Fibroblast of skin of right biceps (primary cell): ENCODE results near the gene KCNQ4.
A peak's percentile ranks its signal among the peaks of the same experiment; 100 is the strongest.

Experiments
- DNase-seq: peaks from one replicate; pipeline ENCODE4 v3.0.0-alpha.2; 2013

The KCNQ4 gene

DNA sequence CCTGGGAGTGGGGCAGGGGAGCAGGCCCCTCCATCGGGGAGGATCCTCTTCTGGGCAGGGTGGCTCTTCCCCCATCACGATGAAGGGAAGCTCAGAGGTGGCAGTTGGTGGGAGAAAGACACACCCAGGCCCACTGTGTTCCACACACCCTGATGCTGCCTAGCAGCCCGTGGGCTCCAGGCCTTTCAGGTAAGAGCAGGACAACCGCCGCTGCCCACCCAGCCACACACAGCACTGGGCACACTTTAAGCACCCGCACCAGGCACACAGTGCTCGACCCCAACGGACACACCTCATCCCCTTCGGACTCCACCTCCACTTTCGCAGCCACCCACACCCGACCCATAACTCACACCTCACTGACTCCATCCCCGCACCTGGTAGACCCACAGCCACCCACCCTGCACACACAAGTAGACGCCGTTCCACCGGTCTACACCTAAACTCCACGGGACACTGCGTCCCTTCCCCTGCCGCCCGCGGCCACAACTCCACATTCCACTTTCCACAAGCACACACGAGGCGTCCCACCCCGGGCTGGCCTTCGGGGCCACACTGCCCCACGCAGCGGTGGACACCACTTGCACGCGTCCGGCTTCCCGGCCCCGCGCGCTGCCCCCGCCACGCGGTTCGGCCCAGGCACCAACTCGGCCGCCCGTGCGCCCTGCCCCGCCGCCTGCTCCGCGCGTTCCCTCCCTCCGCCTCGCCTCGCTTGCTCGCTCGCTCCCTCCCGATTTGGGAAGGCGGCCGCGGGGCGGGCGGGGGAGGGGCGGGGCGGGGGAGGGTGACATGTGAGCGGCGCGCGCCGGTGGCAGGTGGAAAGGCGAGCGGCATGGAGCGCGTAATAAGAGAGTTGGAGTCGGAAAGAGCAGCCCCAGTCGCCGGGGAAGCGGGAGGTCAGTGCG is at the start of gene KCNQ4:
Gene KCNQ4 (plus strand): TSS at position 787 of the 905 bp plus-strand sequence. CDS start 307 bp downstream, outside the sequence.
- DNase-seq, result no peak

DNA sequence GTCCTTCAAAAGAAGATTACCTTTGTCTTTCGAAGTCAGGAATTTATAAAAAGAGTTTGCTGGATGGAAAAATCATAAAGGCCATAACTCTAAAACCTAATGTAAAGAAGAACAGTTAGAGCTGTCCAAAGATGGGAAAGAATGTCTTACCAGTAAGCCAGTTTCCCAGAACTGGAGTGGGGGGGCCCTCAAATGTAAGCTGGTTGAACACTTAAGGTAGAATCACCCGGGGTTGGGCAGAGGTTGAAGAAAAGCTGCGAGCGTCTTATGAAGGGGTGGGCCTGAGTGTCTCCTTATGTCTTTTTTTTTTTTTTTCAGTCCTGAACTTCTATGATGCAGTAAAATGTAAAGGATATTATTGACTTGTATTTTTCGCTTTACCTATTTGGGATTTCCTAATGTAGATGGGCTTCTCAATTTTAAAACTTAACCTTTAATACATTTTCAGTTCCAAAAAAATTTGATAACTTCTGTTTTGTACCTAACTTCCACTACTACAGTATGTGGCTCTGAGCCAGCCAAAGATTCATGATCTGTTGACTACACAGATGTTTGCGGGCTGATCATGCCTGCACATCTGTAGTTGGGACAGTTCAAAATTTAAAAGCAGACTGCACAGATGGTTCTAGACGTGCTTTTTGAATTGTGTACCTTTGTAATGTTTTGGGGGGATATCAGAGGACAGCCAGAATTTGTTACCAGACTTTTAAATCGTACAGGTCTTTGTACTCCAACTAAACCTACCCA is 48.5 kb upstream of the KCNQ4 start:
- DNase-seq, result no peak

DNA sequence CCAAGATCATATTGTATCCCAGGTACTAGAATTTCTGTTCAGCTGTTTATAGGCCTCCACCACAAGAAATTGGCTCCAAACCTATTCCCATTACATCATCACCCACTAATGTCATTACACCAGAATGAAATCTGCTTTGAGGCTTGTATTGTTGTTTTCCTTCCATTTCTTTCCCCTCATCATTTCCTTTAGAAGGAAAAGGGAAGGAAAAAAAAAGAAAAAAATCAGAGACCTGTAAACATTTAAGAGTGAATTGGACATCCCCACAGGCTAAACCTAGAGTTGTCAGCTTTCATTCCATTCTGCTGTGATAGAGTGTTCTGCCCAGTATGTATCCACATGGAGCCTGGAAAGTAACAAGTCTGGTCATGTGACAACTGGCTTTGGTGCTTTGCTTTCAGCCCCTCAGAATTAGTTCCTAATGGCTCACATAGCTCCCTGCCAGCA is 47.5 kb upstream of the KCNQ4 start:
- peak; percentile 55 for DNase-seq

DNA sequence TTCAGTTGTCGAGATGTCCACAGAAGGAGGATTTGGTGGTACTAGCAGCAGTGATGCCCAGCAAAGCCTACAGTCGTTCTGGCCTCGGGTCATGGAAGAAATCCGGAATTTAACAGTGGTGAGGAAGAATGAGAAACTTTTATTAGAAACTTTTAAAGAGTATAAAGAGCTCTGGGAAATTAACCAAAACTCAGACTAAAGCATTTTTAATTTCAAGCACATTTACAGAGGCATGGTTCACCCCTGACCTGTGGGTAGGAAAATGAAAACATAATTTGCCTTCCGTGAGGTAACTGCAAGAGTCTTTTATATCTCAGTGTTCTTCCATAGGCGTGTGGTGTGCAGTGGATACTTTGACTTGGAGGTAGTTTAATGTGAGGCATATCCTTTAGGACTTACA is 44.8 kb upstream of the KCNQ4 start:
- no peak for DNase-seq

DNA sequence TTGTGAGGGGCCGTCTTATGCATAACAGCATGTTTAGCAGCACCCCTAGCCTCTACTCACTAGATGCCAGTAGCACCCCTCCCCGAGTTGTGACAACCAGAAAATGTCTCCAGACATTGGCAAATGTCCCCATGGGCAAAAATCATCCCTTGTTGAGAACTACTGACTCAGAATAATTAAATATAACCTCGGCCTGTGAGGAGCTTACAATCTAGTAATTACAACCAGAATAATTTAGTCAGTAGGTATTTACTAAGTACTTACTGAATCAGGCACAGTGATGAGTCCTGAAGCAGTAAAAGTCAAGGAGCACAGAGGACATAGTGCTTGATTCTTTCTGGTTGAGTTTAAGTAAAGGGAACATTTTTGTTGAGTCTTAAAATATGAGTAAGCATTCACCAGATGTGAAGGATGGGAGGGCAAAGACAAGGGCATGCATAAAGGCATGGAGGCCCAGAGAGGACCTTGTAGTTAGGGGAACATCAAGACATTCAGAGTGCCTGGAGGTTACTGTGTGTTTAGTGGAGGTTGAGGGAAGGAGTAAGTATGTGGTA is 44.1 kb upstream of the KCNQ4 start:
- DNase-seq, result no peak

DNA sequence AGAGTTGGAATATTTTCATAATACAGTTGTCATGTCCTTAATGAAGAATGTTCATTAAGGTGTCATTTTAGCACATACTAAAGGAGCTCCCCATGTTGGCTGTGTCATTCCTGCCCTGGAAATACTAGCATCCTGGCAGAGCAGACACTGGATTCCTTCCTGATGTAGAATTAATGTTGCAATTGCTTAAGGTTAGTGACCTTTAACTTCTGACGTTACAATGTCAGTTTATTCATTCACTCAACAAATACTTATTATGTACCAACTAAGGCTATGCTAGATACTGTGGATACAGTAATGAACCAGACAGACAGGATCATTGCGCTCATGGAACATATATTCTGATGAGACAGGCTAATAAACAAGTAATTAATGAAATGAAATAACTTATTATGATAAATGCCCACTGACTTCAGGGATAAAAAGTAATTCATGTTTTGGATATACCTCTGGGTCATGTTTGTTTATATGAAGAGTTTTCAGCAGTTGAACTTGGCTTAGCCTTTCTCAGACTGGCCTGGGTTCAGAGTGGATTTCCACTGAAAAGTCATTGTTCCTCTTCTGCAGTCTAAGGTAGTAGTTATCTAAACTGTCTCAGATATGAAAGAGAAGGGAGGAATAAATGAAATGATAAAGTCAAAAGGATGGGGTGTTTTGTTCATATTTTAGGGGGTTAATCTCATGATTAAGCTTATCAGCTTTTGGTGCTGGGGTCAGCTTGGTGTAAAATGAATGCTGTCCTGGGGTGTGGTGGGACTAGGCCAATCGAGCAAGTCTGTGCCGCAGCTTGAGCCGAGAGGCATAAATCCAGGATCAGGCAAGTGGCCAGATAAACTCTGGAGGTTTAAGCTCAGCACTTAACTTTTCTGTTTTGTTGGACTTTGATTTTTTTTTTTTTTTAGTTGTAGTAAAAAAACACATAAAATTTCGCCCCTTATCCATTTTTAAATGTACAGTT is 43.3 kb upstream of the KCNQ4 start:
- no peak for DNase-seq

DNA sequence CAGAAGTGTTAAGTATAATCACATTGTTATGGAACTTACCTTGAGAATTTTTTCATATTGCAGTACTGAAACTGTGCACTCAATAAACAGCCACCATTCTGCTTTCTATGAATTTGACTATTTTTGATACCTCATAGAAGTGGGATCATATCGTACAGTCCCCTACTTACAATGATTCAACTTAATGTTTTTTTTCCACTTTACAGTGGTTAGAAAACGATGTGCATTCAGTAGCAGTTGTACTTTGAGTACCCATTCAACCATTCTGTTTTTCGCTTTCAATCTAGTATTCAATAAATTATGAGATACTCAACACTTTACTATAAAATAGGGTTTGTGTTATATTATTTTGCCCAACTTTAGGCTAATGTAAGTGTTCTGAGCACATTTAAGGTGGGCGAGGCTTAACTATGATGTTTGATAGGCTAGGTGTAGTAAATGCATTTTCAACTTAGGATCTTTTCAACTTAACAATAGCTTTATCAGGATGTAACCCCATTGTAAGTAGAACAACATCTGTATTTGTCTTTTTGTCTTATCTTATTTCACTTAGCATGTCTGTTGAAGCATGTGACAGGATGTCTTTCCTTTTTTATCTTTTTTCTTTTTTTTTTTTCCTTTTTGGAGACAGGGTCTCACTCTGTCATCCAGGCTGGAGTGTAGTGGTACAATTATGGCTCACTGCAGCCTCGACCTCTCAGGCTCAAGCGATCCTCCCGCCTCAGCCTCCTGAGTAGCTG is 42.4 kb upstream of the KCNQ4 start:
- DNase-seq, result no peak

DNA sequence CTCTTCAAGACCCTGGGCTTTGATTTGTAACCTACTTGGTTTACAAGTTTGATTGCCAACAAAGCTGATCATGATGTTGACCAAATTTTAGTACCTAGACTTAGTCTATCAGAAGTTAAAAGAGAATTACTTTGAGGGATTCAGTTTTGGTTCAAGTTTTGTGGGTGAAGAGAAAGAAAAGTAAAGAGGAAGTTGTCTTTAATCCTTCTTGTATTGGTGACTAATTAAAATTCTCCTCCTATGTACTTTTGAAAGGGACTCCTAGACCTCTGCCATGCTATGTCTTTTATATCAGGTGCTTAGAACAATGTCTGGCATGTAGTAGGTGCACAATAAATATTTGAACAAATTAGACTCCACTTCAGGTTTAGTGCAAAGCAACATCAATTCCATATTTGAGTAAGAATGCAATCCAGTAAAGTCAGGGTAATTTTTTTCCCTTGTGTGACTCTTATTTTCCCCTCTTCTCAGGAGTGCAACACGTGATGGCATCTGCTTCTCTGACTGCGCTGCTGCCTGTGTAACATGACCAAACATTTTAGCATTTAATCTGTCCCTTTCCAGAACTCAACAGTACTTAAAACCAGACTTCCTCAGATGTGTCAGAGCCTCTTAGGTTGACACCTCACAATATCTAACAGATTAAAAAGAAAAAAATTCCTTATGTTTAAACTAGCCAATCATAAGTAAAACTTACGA is 41.1 kb upstream of the KCNQ4 start:
- DNase-seq, result peak; percentile 33

DNA sequence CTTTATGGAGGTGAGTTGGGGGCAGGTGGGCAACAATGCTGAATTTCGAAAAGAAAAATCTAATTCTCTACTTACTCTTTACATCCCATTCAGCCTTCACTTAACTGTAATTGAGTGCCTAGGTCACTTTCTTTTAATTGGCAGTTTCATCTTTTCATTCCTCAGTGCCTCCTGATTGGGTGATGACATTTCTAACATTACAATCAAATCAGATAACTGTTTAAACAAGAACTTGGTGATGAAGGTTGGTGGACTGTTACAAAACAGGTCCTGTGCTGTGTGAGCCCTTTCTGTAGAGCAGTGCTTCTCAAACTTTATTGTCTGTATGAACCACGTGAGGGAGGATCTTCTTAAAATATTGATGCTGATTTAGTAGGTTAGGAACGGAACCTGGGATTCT is 40.1 kb upstream of the KCNQ4 start:
- DNase-seq, result no peak

DNA sequence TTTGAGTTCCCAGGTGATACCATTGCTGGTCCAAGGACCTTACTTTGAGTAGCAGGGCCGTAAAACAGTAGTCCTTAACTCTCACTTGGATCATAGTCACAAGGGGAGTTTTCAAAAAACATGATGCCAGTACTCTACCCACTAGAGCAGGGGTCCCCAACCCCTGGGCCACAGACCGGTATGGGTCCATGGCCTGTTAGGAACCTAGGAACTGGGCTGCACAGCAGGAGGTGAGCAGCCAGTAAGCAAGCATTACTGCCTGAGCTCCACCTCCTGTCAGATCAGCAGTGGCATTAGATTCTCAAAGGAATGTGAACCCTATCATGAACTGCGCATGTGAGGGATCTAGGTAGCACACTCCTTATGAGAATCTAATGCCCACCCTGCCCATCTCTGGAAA is 39.7 kb upstream of the KCNQ4 start:
- DNase-seq, result no peak

DNA sequence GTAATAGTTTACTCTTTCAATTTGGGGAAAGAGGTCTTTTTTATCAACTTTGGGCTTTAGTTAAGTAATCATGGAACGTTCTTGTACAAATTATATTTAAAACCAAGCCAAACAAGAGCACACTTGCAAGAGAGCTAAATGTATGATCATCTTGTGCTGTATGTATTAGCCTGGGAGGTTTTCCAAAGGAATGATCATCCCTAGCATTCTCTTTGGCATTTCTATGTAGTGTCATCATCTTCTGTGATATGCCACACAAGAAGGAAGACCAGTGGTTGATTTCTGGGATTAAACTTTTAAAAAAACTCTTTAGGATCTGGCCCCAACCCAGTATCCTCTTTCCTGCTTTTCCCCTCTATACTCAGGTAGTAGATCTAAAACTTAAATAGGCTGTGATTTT is 38.4 kb upstream of the KCNQ4 start:
- DNase-seq, result peak; percentile 77

DNA sequence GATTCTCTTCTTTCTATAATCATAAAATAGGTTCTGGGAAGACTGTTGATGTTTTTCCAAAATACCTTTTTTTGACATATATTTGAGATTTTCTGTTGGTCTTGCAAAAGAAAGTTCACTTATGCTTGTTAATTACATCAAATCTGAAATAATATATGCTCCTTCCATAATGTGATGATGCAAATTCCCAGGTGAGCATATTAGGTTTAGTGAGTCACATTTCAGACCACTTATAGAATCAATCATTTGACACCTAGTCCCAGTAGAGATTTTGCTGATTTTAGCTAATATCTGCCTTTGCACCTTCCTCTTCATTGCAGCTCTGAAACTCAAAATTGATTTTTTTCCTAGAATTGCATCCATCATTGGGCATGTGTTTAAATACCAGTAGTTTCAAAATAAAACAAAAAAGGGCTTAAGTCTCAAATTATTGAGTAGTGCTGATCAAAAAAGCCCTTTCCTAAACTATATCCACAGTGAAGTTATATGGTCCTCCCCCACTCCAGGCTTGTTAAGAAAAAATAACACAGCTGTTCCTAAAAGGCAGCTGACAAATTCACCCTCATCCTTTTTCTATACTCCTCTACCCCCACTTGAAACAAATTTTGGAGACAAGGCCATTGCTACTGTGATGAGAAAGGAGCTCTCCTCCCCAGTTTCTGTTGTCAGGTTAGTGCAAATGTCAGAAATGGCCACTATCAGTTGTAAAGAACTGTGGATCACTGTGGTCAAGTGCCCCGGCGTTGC is 37.1 kb upstream of the KCNQ4 start:
- DNase-seq, result no peak

DNA sequence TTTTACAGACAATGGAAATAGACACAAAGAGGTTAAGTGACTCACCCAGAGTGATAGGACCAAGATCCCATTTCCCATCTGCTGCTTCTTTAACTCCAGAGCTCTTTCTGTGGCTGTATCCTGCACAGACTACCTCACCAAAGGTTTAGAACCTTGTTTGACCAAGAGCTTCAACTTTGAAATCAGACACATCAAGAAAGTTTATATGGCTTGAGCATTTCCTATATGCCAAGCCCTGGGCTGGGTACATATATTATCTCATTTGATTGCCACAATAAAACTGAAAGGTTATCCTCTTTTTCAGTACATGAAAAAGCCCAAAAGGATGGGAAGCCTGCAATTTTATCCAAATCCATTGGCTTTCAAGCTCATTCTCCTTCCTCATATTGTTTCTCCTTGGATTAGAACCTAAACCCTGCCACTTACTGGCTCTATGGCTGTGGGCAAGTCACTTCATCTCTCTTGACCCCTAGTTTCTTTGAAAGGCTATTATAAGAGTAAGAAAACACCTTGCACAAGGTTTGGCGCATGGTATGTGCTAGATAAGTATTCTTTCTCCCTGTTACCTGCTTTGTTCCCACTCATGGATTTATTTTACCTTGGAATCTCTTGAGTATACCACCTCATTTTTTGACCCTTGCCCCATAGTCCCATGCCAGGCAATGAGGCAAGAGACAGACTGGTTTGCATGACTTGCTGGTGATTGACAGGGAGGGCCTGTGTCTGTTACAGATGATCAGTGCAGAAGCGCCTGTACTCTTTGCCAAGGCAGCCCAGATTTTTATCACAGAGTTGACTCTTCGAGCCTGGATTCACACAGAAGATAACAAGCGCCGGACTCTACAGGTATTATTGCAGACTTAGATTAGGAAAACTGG is 34.5 kb upstream of the KCNQ4 start:
- no peak for DNase-seq

DNA sequence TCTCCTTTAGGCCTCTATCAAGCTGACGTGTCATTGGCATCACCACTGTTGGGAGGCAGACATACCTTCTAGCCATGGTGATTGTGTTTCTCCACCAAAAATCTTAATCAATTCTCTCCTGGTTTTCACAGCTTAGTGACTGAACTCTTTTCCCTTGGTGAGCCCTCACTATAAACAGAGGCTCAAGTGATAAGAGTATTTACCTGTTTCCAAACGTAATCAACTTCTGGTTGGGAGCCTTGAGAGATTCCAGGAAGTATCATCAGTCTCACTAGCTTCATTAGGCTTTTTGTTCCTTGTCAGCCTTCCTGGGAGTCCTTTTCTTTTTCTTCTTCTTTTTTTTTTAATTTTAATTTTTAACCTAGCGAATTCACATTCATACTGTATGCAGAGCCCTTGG is 33.8 kb upstream of the KCNQ4 start:
- no peak for DNase-seq

DNA sequence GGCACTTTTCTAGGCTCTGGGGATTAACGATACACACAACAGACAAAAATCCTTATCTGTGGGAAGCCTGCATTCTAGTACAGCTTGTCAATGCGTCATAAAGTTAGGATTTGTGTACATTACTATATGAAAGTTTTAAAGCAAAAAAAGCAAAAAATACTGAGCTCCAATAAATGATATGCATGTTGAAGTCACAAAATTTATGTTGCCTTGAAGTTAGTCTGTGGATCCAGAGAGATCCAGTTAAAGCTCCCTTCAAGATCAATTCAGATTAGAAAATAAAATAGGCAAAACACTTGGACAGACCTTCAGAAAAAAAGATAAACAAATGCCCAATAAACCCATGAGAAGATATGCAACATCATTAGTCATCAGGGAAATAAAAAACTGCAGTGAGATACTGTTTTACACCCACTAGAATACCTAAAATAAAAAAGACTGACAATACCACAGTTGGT is 33.1 kb upstream of the KCNQ4 start:
- no peak for DNase-seq

DNA sequence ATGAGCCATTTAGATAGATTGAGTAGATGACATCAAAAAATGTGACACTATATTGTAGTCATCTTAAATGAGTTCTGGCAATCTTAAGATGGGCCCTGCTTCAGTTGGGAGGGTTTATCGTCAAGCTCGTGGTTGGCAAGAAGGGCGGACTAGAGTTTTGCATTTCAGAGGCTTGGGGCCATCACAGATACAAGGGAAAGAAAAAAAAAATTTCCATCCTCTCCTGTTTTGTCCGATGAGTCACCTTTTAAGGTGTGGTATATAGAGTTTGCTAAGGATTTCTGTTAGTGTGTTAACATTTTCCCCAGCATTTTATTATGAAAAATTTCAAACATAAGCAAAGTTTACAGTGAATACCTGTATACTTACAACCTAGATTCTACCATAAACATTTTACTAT is 31.8 kb upstream of the KCNQ4 start:
- DNase-seq, result no peak

DNA sequence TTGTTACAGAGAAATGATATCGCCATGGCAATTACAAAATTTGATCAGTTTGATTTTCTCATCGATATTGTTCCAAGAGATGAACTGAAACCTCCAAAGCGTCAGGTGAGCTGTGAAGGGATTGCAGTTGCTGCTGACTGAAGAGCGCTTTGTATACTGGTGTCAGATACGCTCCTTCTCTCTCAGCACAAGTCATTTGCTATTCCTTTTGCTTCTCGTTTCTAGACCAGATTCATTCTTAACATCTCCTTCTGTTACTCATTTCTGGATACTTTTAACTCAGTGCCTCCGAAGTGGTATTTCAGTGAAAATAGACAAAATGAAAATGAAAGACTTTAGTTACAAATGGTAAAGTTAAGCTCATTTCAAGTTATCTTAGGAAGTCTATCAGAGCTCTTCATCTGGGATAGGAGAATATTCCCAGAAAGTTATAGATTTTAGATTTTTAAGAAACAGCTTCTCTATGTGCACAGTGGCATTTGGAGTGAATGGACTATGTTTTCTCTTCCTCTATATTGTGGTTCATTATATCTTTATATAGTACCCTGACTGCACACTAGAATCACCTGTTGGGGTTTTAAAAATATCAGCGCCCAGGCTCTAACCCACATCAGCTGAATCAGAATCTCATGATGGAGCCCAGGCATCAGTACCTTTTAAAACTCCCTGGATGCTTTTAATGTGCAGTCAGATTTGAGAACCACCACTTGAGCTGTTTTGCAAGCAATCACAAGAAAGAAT is 30.3 kb upstream of the KCNQ4 start:
- no peak for DNase-seq

DNA sequence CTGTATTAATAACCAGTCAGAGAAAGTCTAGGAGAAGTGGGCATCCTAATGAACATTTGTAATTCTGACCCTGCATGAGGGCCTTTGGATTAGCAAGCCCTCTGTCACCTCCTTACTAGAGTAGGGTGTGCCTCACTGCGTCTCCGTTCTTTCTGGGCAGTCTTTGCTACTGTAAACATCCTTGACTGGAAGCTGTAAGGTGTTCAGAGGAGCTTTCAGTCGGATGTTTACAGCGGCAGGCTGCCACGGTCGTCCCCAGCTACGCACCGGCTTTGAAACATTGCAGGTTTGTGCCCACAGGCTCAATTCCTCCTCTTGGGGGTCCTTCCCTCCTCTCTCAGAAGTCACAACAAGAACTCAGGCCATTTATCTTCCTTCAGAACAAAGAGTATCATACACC is 29.4 kb upstream of the KCNQ4 start:
- DNase-seq, result no peak

DNA sequence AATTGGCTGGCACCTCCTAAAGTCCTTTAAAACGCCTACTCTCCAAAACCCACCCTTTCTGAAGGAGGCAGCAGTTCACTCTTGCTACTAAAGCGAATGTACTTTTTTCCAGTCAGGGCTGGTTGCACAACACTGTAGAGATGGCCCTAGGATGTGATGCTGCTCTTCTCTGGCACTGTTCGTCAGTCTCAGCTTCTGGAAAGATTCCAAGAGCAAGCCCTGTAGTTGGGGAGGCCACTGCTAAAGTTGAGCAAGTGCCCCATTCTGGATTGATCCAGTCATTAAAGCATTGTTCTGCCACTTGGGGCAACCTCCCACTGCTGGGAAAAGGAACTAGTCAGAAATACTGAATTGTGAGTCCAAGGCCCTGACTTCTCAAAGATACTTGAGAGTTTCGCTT is 28.5 kb upstream of the KCNQ4 start:
- peak; percentile 5 for DNase-seq
